Measurements from ENCODE around the gene NALCN. TPM values are rescaled to one million over a fixed set of nuclear protein-coding genes. Genes with fewer than 3 reads are reported as not detected.

Gene NALCN
- total RNA-seq, 1 experiment from 2014 or later = 0.52 TPM

DNA sequence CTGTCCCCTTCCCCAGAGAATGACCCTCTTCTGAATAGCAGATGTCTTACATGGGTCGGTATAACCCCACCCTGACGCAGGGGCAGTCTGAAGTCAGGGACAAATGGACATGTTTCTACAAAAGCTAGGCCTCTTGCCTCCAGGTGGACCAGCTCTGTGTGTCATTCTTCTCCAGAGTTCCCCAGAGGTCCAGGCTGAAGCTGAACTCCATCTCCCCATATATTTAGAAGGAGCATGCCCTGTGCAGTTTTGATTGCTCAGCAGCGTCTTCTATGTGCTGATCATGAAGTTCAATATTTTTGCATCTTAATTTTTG is 8.8 kb upstream of the NALCN start:
- Histone ChIP-seq H3K27me3 (replicated peaks; ENCODE audit: insufficient read depth, low read depth, low read length, poor library complexity) (no peaks in the 10 kb centered on the region), H3K9me3 (ENCODE audit: low read depth, low read length, poor library complexity, severe bottlenecking) (no peaks in the 10 kb centered on the region), H3K4me1 (ENCODE audit: insufficient read depth, low read length, poor library complexity, severe bottlenecking) (no peaks in the 10 kb centered on the region), H3K36me3 (ENCODE audit: insufficient read depth, low read length, poor library complexity, severe bottlenecking) (no peaks in the 10 kb centered on the region), H3K27ac (ENCODE audit: low read depth, low read length, poor library complexity, severe bottlenecking) (no peak overlapping the region), H3K4me3 (ENCODE audit: low read depth, low read length, poor library complexity, severe bottlenecking) (no peak overlapping the region)
- TF ChIP-seq, protein P1, sequence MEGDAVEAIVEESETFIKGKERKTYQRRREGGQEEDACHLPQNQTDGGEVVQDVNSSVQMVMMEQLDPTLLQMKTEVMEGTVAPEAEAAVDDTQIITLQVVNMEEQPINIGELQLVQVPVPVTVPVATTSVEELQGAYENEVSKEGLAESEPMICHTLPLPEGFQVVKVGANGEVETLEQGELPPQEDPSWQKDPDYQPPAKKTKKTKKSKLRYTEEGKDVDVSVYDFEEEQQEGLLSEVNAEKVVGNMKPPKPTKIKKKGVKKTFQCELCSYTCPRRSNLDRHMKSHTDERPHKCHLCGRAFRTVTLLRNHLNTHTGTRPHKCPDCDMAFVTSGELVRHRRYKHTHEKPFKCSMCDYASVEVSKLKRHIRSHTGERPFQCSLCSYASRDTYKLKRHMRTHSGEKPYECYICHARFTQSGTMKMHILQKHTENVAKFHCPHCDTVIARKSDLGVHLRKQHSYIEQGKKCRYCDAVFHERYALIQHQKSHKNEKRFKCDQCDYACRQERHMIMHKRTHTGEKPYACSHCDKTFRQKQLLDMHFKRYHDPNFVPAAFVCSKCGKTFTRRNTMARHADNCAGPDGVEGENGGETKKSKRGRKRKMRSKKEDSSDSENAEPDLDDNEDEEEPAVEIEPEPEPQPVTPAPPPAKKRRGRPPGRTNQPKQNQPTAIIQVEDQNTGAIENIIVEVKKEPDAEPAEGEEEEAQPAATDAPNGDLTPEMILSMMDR (conservative IDR thresholded peaks at IDR 0.05; ENCODE audit: low read depth, low read length) = no peak
- TF ChIP-seq EZH2 (IDR thresholded peaks at IDR 0.05; ENCODE audit: borderline replicate concordance, low read depth, low read length, poor library complexity, severe bottlenecking) = no peak
- ChIA-PET CTCF (no interaction called here), POLR2A (ENCODE audit: low non-redundant PET) (no interaction called here)
- intact Hi-C loops (cut with micrococcal nuclease; ENCODE audit: unreplicated experiment) = no loop called here
- no peak for DNase-seq (ENCODE audit: low spot score)
- BruUV-seq (replicated peaks) = no TSS peak

DNA sequence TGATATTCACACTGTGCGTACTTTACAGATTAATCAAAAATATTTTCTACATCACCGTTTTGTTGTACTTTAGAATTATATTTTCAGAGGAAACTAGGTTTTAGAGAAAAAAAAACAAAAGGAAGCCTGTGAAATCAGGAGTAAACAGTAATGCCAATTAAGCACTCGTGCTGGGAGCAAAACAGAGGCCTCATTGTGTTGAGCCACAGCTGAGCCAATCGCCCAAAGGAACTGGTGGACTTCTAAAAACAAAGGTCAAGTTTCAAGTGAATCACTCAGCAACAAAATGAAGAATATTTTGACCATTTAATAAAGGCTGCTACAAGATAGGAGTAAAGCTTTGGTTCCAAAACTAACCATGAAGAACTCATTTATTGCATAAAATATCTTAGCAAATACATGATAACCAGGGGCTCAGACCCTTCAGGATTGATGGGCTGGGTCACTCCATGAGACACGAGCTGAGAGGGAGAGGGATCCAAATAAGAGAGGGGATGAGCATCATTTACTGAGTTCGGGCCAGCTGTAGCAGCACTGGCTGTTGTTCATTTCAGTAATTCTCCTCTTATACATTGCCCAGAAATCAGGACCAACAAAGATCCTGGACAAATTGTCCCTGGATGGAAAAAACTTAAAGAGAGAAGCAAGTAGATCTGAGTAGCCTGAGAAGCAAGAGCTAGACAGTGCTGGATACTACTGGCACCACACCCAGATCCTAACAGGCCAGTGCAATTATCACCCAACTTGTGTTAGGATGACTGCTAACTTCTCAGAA is 8.3 kb upstream of the NALCN start:
- no peak for TF ChIP-seq EZH2 (IDR thresholded peaks at IDR 0.05; ENCODE audit: borderline replicate concordance, low read depth, low read length, poor library complexity, severe bottlenecking)
- TF ChIP-seq, protein P1 (conservative IDR thresholded peaks at IDR 0.05; ENCODE audit: low read depth, low read length) = no peak
- Histone ChIP-seq H3K4me3 (ENCODE audit: low read depth, low read length, poor library complexity, severe bottlenecking) (no peak overlapping the region), H3K9me3 (ENCODE audit: low read depth, low read length, poor library complexity, severe bottlenecking) (no peaks in the 10 kb centered on the region), H3K27ac (ENCODE audit: low read depth, low read length, poor library complexity, severe bottlenecking) (no peak overlapping the region), H3K36me3 (ENCODE audit: insufficient read depth, low read length, poor library complexity, severe bottlenecking) (no peaks in the 10 kb centered on the region), H3K27me3 (replicated peaks; ENCODE audit: insufficient read depth, low read depth, low read length, poor library complexity) (no peaks in the 10 kb centered on the region), H3K4me1 (ENCODE audit: insufficient read depth, low read length, poor library complexity, severe bottlenecking) (no peaks in the 10 kb centered on the region)
- ChIA-PET CTCF (no interaction called here), POLR2A (ENCODE audit: low non-redundant PET) (no interaction called here)
- no TSS peak for BruUV-seq (replicated peaks)
- intact Hi-C loops (cut with micrococcal nuclease; ENCODE audit: unreplicated experiment) = no loop called here
- no peak for DNase-seq (ENCODE audit: low spot score)

DNA sequence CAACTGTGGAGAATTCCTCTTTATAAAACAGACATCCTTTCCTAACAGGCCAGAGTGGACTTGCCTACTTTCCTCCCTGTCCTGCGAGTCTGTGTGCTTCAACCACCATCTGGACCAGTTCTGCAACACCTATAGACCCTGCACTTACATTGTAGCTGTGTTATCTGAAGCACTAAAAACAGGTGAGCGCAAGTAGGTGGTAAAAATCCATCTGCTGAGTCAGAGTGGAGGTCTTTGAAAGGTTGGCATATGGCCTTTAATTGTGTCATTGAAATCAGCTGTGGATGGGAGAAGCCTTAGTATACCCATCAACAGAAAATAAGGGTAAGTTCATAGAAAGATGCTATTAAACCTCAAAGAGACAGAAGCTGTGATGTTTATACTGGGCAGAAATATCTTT is 7.6 kb upstream of the NALCN start:
- TF ChIP-seq EZH2 (IDR thresholded peaks at IDR 0.05; ENCODE audit: borderline replicate concordance, low read depth, low read length, poor library complexity, severe bottlenecking) = no peak
- TF ChIP-seq, protein P1 (conservative IDR thresholded peaks at IDR 0.05; ENCODE audit: low read depth, low read length) = no peak
- Histone ChIP-seq H3K4me1 (ENCODE audit: insufficient read depth, low read length, poor library complexity, severe bottlenecking) (no peaks in the 10 kb centered on the region), H3K36me3 (ENCODE audit: insufficient read depth, low read length, poor library complexity, severe bottlenecking) (no peaks in the 10 kb centered on the region), H3K27ac (ENCODE audit: low read depth, low read length, poor library complexity, severe bottlenecking) (no peak overlapping the region), H3K27me3 (replicated peaks; ENCODE audit: insufficient read depth, low read depth, low read length, poor library complexity) (no peaks in the 10 kb centered on the region), H3K4me3 (ENCODE audit: low read depth, low read length, poor library complexity, severe bottlenecking) (no peak overlapping the region), H3K9me3 (ENCODE audit: low read depth, low read length, poor library complexity, severe bottlenecking) (no peaks in the 10 kb centered on the region)
- intact Hi-C loops (cut with micrococcal nuclease; ENCODE audit: unreplicated experiment) = no loop called here
- ChIA-PET POLR2A (ENCODE audit: low non-redundant PET) (no interaction called here), CTCF (no interaction called here)
- DNase-seq (ENCODE audit: low spot score) = no peak
- BruUV-seq (replicated peaks) = no TSS peak
